ENCODE results near the gene WIPF2. TPM values are rescaled to one million over a fixed set of nuclear protein-coding genes. Genes with fewer than 3 reads are reported as not detected.
A peak's percentile ranks its signal among the peaks of the same experiment; 100 is the strongest.

WIPF2 gene
- total and polyA plus RNA-seq, 4 donors = 10.7 to 54.3 (median 31.2) TPM

GRCh38 chr17:40315206-40315605 lies 96.1 kb downstream of the WIPF2 start:
- H3K27ac ChIP-seq (ENCODE audit: low read depth, low read length) = no peak overlapping the region
- H3K27me3 ChIP-seq (ENCODE audit: control insufficient read depth, insufficient read depth, low read length) = no peaks in the 10 kb centered on the region
- H3K9me3 ChIP-seq (ENCODE audit: control insufficient read depth, insufficient read depth, low read length) = no peaks in the 10 kb centered on the region
- 100% methylated on average over 1 of the region's 3 CpGs for WGBS (ENCODE audit: insufficient coverage)
- no peak for DNase-seq (ENCODE audit: low read depth in 4 of 6, low spot score in 6 of 6)
- H3K4me3 ChIP-seq (ENCODE audit: low read depth, low read length) = no peak overlapping the region
- H3K4me1 ChIP-seq (ENCODE audit: control insufficient read depth, insufficient read depth, low read length) = peaks cover 97% of the 10 kb centered on the region
- H3K36me3 ChIP-seq (ENCODE audit: control insufficient read depth, insufficient read depth, low read length) = peaks cover 7% of the 10 kb centered on the region

DNA sequence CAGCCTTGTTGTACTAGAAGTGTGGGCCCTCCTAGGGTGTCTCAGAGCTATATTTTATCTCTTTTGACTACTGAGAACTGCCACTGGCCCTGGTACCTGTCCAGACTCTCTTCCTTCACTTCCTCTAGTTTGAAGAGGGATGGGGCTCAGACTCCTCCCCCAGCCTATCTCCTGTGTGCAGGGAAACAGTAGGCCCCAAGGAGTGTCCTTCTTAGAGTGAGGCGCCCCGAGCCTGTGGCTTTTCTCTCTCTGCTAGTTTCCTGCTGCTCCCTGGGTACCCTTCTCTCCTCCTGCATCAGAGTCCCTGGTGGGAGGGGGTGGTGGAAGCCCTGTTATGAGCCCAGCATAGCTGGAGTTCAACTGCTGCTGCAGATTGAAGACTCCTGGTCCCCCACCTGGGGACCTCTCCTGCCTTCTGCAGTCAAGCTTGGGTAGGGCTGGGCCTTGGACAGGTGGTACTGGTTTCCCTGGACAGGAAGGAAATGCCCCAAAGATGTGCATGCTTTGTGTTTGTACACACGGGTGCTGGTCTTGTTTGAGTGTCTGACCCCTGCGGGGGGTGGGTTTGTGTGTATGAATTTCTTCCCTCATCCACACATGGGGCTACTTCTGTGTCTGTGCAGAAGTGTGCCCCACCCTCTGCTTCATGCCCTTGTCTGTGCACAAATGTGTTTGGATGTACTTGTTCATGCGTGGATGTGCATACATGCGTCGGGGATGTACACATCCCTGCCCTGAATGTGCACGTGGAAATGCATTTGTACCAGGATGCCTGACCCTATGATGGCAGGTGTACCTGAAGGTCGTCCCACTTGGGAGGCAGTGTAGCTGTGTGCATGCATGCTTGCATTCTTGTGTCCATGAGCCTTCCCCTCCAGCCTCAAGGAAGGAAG lies 96.8 kb downstream of the WIPF2 start:
- H3K27me3 ChIP-seq (ENCODE audit: control insufficient read depth, insufficient read depth, low read length) = no peaks in the 10 kb centered on the region
- no peak overlapping the region for H3K4me3 ChIP-seq (ENCODE audit: low read depth, low read length)
- no peaks in the 10 kb centered on the region for H3K9me3 ChIP-seq (ENCODE audit: control insufficient read depth, insufficient read depth, low read length)
- H3K36me3 ChIP-seq (ENCODE audit: control insufficient read depth, insufficient read depth, low read length) = peaks cover 8% of the 10 kb centered on the region
- 51% methylated on average over 7 of the region's 9 CpGs for WGBS (ENCODE audit: insufficient coverage)
- DNase-seq (ENCODE audit: low read depth in 4 of 6, low spot score in 6 of 6) = no peak
- peaks cover 97% of the 10 kb centered on the region for H3K4me1 ChIP-seq (ENCODE audit: control insufficient read depth, insufficient read depth, low read length)
- H3K27ac ChIP-seq (ENCODE audit: low read depth, low read length) = peak overlapping the region; percentile 93

- Histone ChIP-seq H3K4me1 (ENCODE audit: control insufficient read depth, insufficient read depth, low read length) (peaks cover 97% of the 10 kb centered on the region), H3K27me3 (ENCODE audit: control insufficient read depth, insufficient read depth, low read length) (no peaks in the 10 kb centered on the region), H3K36me3 (ENCODE audit: control insufficient read depth, insufficient read depth, low read length) (peaks cover 14% of the 10 kb centered on the region), H3K4me3 (ENCODE audit: low read depth, low read length) (peak overlapping the region; percentile 31), H3K9me3 (ENCODE audit: control insufficient read depth, insufficient read depth, low read length) (no peaks in the 10 kb centered on the region), H3K27ac (ENCODE audit: low read depth, low read length) (peak overlapping the region; percentile 93)
- DNase-seq (ENCODE audit: low read depth in 4 of 6, low spot score in 6 of 6) = peak in 2 of 6 donors; percentile 39 to 70
- 14% methylated on average over 38 of the region's 38 CpGs for WGBS (ENCODE audit: insufficient coverage)
These were observed 97.7 kb downstream of the WIPF2 start for GRCh38 chr17:40316571-40317344.

- H3K27me3 ChIP-seq (ENCODE audit: control insufficient read depth, insufficient read depth, low read length) = no peaks in the 10 kb centered on the region
- peak overlapping the region; percentile 93 for H3K4me3 ChIP-seq (ENCODE audit: low read depth, low read length)
- peaks cover 14% of the 10 kb centered on the region for H3K36me3 ChIP-seq (ENCODE audit: control insufficient read depth, insufficient read depth, low read length)
- H3K9me3 ChIP-seq (ENCODE audit: control insufficient read depth, insufficient read depth, low read length) = no peaks in the 10 kb centered on the region
- peaks cover 97% of the 10 kb centered on the region for H3K4me1 ChIP-seq (ENCODE audit: control insufficient read depth, insufficient read depth, low read length)
- H3K27ac ChIP-seq (ENCODE audit: low read depth, low read length) = peak overlapping the region; percentile 93
- DNase-seq (ENCODE audit: low read depth in 4 of 6, low spot score in 6 of 6) = peak in 2 of 6 donors; percentile 53 to 65
- WGBS (ENCODE audit: insufficient coverage) = 2% methylated on average over 4 of the region's 6 CpGs
These were observed 98.3 kb downstream of the WIPF2 start for GRCh38 chr17:40317345-40317873.

DNA sequence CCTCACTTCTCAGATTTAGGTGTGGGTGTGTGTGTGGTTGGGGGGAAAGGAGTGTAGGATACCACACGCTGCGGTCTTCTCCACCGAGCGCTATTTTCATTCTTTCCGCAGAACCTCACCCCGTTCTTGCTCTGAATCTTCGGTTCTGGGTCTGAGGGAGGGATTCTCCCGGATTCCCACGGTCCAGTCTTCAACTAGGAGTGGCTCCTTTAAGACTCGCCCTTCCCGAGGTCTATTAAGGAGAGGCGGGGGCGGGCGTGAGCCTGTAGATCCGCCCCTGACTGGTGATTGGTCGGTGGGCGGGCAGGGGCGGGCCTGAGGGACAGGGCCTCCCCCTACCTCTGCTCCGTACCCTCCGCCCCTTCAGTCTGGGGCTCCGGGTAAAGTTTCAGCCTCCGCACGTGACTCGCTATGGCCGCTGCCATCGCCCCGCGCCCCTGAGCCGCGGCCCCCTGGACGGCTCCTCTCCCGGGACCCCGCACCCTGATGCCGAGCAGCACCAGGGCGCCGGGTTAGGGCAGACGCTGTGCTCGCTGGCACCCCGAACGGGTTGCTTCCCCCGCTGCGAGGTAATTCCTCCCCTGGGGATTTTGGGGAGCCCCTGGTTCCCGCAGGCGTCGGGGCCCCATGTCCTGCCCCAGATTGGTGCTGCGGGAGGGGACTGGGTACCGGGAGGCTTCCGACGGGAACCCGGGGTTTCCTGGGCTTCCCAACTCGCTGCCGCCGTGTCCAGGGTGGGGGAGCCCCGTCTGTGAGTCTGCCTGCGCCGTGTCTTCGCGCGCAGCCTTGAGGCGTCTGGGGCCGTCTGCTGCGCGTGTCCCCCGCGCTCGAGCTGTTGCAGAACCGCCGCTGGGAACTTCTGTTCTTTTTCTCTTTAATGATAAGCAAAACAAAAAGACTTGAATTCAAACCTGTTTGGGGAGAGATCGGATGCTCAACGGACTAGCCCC lies 99.1 kb downstream of the WIPF2 start:
- WGBS (ENCODE audit: insufficient coverage) = under 1% methylated on average over 53 of the region's 70 CpGs
- Histone ChIP-seq H3K9me3 (ENCODE audit: control insufficient read depth, insufficient read depth, low read length) (no peaks in the 10 kb centered on the region), H3K27ac (ENCODE audit: low read depth, low read length) (peak overlapping the region; percentile 93), H3K4me3 (ENCODE audit: low read depth, low read length) (peak overlapping the region; percentile 93), H3K27me3 (ENCODE audit: control insufficient read depth, insufficient read depth, low read length) (no peaks in the 10 kb centered on the region), H3K36me3 (ENCODE audit: control insufficient read depth, insufficient read depth, low read length) (peaks cover 14% of the 10 kb centered on the region), H3K4me1 (ENCODE audit: control insufficient read depth, insufficient read depth, low read length) (peaks cover 97% of the 10 kb centered on the region)
- peak in 3 of 6 donors; percentile 88 to 98 (median 97) for DNase-seq (ENCODE audit: low read depth in 4 of 6, low spot score in 6 of 6)

DNA sequence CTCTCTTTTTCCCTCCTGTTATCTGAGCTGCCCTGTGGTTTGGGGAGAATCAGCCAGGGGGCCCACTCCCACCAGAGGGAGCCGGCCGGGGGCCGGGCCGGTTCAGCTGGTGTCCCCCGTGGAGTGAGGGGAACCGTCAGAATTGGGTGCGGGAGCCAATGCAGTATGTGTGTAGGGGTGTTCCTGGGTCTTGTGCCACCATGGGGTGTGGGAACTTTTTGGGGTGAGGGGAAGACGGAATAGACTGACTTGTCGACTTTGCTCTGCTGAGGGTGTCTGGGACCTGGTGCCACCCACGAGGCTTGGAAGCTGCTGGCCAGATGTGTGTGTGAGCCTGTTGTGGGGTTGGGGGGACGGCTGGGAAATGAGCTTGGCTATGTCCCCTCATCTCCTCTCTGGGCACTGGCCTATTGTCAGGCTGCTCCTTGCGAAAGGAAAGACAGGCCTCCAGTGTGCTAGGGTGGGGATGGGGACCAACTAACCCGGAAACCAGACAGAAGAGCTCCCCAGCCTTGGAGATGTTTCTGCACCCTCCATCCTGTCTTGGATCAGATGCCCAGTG lies 99.8 kb downstream of the WIPF2 start:
- DNase-seq (ENCODE audit: low read depth in 4 of 6, low spot score in 6 of 6) = peak in 1 of 6 donors; percentile 23
- WGBS (ENCODE audit: insufficient coverage) = 14% methylated on average over 13 of the region's 13 CpGs
- Histone ChIP-seq H3K4me1 (ENCODE audit: control insufficient read depth, insufficient read depth, low read length) (peaks cover 97% of the 10 kb centered on the region), H3K27me3 (ENCODE audit: control insufficient read depth, insufficient read depth, low read length) (no peaks in the 10 kb centered on the region), H3K27ac (ENCODE audit: low read depth, low read length) (peak overlapping the region; percentile 79), H3K4me3 (ENCODE audit: low read depth, low read length) (peak overlapping the region; percentile 93), H3K36me3 (ENCODE audit: control insufficient read depth, insufficient read depth, low read length) (peaks cover 14% of the 10 kb centered on the region), H3K9me3 (ENCODE audit: control insufficient read depth, insufficient read depth, low read length) (no peaks in the 10 kb centered on the region)

GRCh38 chr17:40319651-40320540 lies 100.8 kb downstream of the WIPF2 start:
- H3K4me1 ChIP-seq (ENCODE audit: control insufficient read depth, insufficient read depth, low read length) = peaks cover 97% of the 10 kb centered on the region
- H3K36me3 ChIP-seq (ENCODE audit: control insufficient read depth, insufficient read depth, low read length) = peaks cover 14% of the 10 kb centered on the region
- H3K27me3 ChIP-seq (ENCODE audit: control insufficient read depth, insufficient read depth, low read length) = no peaks in the 10 kb centered on the region
- no peak overlapping the region for H3K27ac ChIP-seq (ENCODE audit: low read depth, low read length)
- no peaks in the 10 kb centered on the region for H3K9me3 ChIP-seq (ENCODE audit: control insufficient read depth, insufficient read depth, low read length)
- 76% methylated on average over 6 of the region's 11 CpGs for whole genome bisulfite sequencing (ENCODE audit: insufficient coverage)
- H3K4me3 ChIP-seq (ENCODE audit: low read depth, low read length) = no peak overlapping the region
- no peak for DNase-seq (ENCODE audit: low read depth in 4 of 6, low spot score in 6 of 6)
